HepG2 (cell line): ENCODE data around the gene IFITM10. TPM values are rescaled to one million over a fixed set of nuclear protein-coding genes. Genes with fewer than 3 reads are reported as not detected.

ENCODE experiments used
- ATAC-seq: fragments of 200-7000 bp; cut with Tn5 transposase; 3 replicates; pipeline ENCODE4 v1.9.1; 2020; ENCODE audit warnings: mild to moderate bottlenecking, moderate library complexity
- BruUV-seq: library from RNA; stranded (reverse); fragments of 400-500 nt; replicated peaks from 2 replicates; lab custom pipeline; 2021; lab: Mats Ljungman, UMichigan
- CTCF ChIA-PET: fragments of 300-600 bp; formaldehyde crosslinking; extraction: SDS; loops from one replicate; lab custom pipeline; 2021; ENCODE audit warnings: low total read pairs, inconsistent platforms, low intra/inter-chr PET ratio; lab: Yijun Ruan, JAX
- POLR2A ChIA-PET: fragments of 350-600 bp; sonication (Branson Sonifier 250); formaldehyde crosslinking; loops from one replicate; lab custom pipeline; 2020; ENCODE audit warnings: antibody characterized with exemption, inconsistent platforms; lab: Yijun Ruan, JAX
- DNase-seq: peaks from one replicate; pipeline ENCODE4 v3.0.0-alpha.2; 2015; ENCODE audit warnings: low spot score
- FAIRE-seq: peaks from 3 replicates; lab custom pipeline; 2011; peaks lifted over from hg19 to GRCh38; lab: Jason Lieb, UNC
- H2AFZ ChIP-seq: one replicate; pipeline ENCODE4 v1.6.1; 2011; ENCODE audit warnings: low read length, inconsistent platforms
- H3K27ac ChIP-seq: fragments of 300-600 bp; 3 replicates; pipeline ENCODE4 v1.8.0; 2011; ENCODE audit warnings: mixed run types, mild to moderate bottlenecking, mixed read lengths, low read length, inconsistent platforms; ENCODE audit not compliant: insufficient read depth; ENCODE audit errors: extremely low read length
- H3K27me3 ChIP-seq, 2 experiments: fragments of 200-600 bp in 1 of 2; 2 replicates in 1 of 2; 3 replicates in 1 of 2; pipeline versions ENCODE4 v1.6.0 to v1.8.0; 2011; ENCODE audit warnings: low read length in 2 of 2, mild to moderate bottlenecking in 2 of 2, moderate library complexity in 2 of 2, inconsistent platforms in 1 of 2; ENCODE audit not compliant: insufficient read depth in 2 of 2, control insufficient read depth in 1 of 2
- H3K36me3 ChIP-seq, 2 experiments: fragments of 200-600 bp in 1 of 2; replicated peaks in 1 of 2; 2 replicates in 1 of 2; 3 replicates in 1 of 2; pipeline versions ENCODE4 v1.5.1 to v1.8.0; 2011; ENCODE audit warnings: low read length in 2 of 2, inconsistent platforms in 1 of 2; ENCODE audit not compliant: insufficient read depth in 2 of 2, control insufficient read depth in 1 of 2
- H3K4me1 ChIP-seq: 2 replicates; pipeline ENCODE4 v1.5.1; 2012; ENCODE audit warnings: low read length, inconsistent platforms; ENCODE audit not compliant: insufficient read depth
- H3K4me2 ChIP-seq: 2 replicates; pipeline ENCODE4 v1.6.0; 2011; ENCODE audit warnings: low read depth, low read length, inconsistent platforms
- H3K4me3 ChIP-seq, 3 experiments: fragments of 200-600 bp in 1 of 3; sonication (generic), shearing (Covaris generic) in 1 of 3; replicated peaks in 1 of 3; 2 replicates each; pipeline ENCODE4 v1.5.1; 2011 to 2016; ENCODE audit warnings: low read length in 3 of 3, inconsistent platforms in 2 of 3, low read depth in 2 of 3, mild to moderate bottlenecking in 2 of 3, control low read depth in 1 of 3, mixed read lengths in 1 of 3; ENCODE audit not compliant: insufficient read depth in 1 of 3
- H3K79me2 ChIP-seq: one replicate; pipeline ENCODE4 v1.6.1; 2011; ENCODE audit warnings: low read length, inconsistent platforms; ENCODE audit not compliant: insufficient read depth
- H3K9ac ChIP-seq: 2 replicates; pipeline ENCODE4 v1.6.0; 2011; ENCODE audit warnings: mild to moderate bottlenecking, low read depth, low read length, inconsistent platforms; ENCODE audit not compliant: insufficient read depth
- H3K9me3 ChIP-seq: 2 replicates; pipeline ENCODE4 v1.5.1; 2012; ENCODE audit warnings: mild to moderate bottlenecking, low read length
- H4K20me1 ChIP-seq: 2 replicates; pipeline ENCODE4 v1.6.0; 2011; ENCODE audit warnings: inconsistent platforms, mild to moderate bottlenecking, low read length, moderate library complexity; ENCODE audit not compliant: insufficient read depth
- HDAC6 ChIP-seq: fragments of 200-600 bp; sonication (generic); IDR thresholded peaks from 2 replicates; pipeline ENCODE4 v1.7.0; 2017; ENCODE audit warnings: mild to moderate bottlenecking, antibody characterized with exemption, low read length, low read depth
- PCBP2 ChIP-seq: fragments of 200-400 bp; formaldehyde crosslinking; optimal IDR thresholded peaks from 2 replicates; pipeline ENCODE3; 2018; ENCODE audit warnings: low read length, low read depth; ENCODE audit not compliant: poor library complexity, severe bottlenecking
- ZNF3 ChIP-seq: IDR thresholded peaks from 2 replicates; pipeline ENCODE4 v1.7.0; 2017; ENCODE audit warnings: inconsistent platforms
- ZNF839 ChIP-seq: sonication (generic); formaldehyde crosslinking; IDR thresholded peaks from 2 replicates; pipeline ENCODE4 v1.4.0; 2020; ENCODE audit warnings: missing genetic modification reagents, mild to moderate bottlenecking, borderline replicate concordance
- WGBS: methylation state at CpG from one replicate; pipeline ENCODE4 v1.1.6; 2017; ENCODE audit warnings: low lambda C conversion rate; 5-methylcytosine and 5-hydroxymethylcytosine counted together
- in situ Hi-C: cut with HindIII; loops from 2 replicates; pipeline ENCODE4 v1.10.0; 2017; ENCODE audit warnings: low pct_unique_long_range_greater_than_20kb; ENCODE audit not compliant: extremely low pct_ligation_motif_present
- intact Hi-C: fragments of 100-400 bp; cut with micrococcal nuclease; formaldehyde crosslinking; loops from one replicate; pipeline ENCODE4 v1.10.0; 2022; ENCODE audit not compliant: unreplicated experiment
- polyA plus RNA-seq, 8 experiments: library from polyadenylated mRNA; depleted of rRNA in 3 of 8; stranded (reverse) in 7 of 8; unstranded in 1 of 8; fragments of >200 nt; fragmentation: Illumina TruSeq in 4 of 8; extraction: Trizol in 4 of 8; gene quantifications; 2 replicates each; pipeline versions ENCODE4 v1.2.1 to v1.2.3, GENCODE V29; 2011 to 2016; ENCODE audit warnings: low read depth in 4 of 8, missing spikeins in 1 of 8, mixed read lengths in 1 of 8; ENCODE audit not compliant: insufficient read depth in 1 of 8
- total RNA-seq, 5 experiments: library from RNA; depleted of rRNA; stranded (reverse); fragments of >200 nt; fragmentation: Illumina TruSeq; extraction: Trizol; gene quantifications; 2 replicates each; pipeline ENCODE4 v1.2.3, GENCODE V29; 2016; ENCODE audit warnings: low read depth in 1 of 5
- TF ChIP-seq, protein P1 (sequence below): sonication (generic); formaldehyde crosslinking; IDR thresholded peaks from 2 replicates; pipeline ENCODE4 v1.5.1; 2020; ENCODE audit warnings: mild to moderate bottlenecking, missing genetic modification reagents, moderate library complexity

The IFITM10 gene
- total and polyA plus RNA-seq, 2 of the 13 experiments (the other 11 are each of a cell fraction or from before 2014, with no cell fraction given), result 0.09 to 0.13 TPM

DNA sequence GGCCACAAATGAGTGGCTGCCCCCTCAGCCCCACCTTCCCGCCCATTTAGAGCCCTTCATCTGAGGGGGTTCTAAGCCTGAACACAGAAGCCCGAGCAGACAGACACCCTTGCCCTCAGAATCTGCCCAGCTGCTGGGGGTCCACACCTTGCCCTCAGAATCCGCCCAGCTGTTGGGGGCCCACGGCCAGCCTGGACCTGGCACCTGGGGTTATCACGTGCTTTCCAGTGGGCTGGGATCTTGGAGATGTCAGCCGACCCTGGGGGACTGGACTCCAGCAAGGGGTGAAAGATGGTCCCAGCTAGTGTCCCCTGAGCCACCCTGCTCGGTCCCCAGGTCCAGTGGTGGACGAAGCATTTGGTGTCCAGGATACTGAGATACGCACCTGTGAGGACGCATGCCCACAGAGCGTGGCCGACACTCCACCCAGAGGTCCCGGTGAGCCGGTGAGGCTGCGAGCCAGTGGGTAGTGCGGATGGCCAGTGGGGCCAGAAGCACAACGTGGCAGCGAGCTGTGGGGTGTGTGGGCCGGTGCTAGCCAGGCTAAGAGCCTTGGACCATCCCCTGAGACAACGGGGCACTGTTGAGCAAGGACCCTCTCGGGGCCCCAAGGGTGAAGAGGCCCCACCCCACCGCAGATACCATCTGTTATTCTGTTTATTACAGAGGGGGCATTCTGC, 16.5 kb upstream of the IFITM10 start:
- Histone ChIP-seq H3K27ac (no peak overlapping the region), H3K79me2 (peaks cover 9% of the 10 kb centered on the region), H3K4me1 (peaks cover 17% of the 10 kb centered on the region), H2AFZ (no peak overlapping the region), H3K27me3 (peaks cover 3 to 35% of the 10 kb centered on the region in 2 experiments; a peak in 4 of 5 replicates), H3K4me3 (no peak overlapping the region), H3K4me2 (no peak overlapping the region), H4K20me1 (no peaks in the 10 kb centered on the region), H3K9ac (no peak overlapping the region), H3K36me3 (no peaks in the 10 kb centered on the region), H3K9me3 (no peaks in the 10 kb centered on the region)
- FAIRE-seq (no peak), DNase-seq (no peak), ATAC-seq (no peak)
- 70% methylated on average over 12 of the region's 22 CpGs for WGBS
- TF ChIP-seq PCBP2 (no peak), ZNF3 (CRISPR knock-in tag) (peak; percentile 54; the same call in 1 of the 2 replicates), HDAC6 (no peak)
- no TSS peak for BruUV-seq
- intact Hi-C loops (no loop called here), in situ Hi-C loops (no loop called here)
- POLR2A ChIA-PET, result no interaction called here
- CTCF ChIA-PET, result no interaction called here

DNA sequence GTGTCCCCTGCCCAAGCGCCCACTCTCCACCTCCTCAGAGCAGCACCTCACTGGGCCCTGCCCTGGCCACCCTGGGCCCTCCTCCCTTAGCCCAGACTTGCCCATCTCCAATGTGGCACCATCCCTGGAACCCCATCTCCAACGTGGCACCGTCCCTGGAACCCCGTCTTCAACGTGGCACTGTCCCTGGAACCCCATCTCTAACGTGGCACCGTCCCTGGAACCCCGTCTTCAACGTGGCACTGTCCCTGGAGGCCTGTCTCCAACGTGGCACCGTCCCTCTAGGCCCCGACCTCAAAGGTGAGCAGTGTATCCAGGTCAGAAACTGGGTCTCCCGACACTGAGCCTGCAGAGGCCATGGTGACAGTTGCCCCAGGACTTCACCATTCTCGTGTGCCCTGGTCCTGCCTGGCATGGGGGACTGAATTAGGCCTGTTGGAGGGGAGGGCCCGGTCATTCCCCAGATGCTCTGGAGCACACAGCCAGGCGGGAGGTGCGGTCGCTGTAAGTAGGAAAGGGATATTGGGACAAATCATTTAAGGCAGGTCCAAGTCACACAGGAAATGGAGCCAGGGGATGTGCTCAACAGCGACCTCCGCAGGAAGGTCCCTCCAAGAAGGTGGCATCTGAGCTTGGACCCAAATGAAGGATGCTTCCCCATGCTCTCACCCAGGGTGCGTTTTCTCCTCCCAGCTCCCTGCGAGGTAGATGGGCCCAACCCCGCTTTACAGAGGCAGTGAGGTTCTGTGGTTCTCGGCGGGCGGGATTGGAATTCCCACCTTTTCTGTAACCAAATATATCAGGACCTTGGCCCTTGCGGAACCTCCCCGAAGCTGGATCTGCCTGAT, 15.7 kb upstream of the IFITM10 start:
- POLR2A ChIA-PET, result no interaction called here
- no peak for FAIRE-seq
- Histone ChIP-seq H4K20me1 (no peaks in the 10 kb centered on the region), H3K27me3 (peaks cover 3 to 29% of the 10 kb centered on the region in 2 experiments; a peak in 4 of 5 replicates), H3K9ac (no peak overlapping the region), H3K9me3 (no peaks in the 10 kb centered on the region), H3K4me2 (no peak overlapping the region)
- BruUV-seq, result no TSS peak
- ATAC-seq, result no peak
- no peak for DNase-seq
- WGBS, result 54% methylated on average over 21 of the region's 28 CpGs
- intact Hi-C loops, result no loop called here
- TF ChIP-seq, protein P1, sequence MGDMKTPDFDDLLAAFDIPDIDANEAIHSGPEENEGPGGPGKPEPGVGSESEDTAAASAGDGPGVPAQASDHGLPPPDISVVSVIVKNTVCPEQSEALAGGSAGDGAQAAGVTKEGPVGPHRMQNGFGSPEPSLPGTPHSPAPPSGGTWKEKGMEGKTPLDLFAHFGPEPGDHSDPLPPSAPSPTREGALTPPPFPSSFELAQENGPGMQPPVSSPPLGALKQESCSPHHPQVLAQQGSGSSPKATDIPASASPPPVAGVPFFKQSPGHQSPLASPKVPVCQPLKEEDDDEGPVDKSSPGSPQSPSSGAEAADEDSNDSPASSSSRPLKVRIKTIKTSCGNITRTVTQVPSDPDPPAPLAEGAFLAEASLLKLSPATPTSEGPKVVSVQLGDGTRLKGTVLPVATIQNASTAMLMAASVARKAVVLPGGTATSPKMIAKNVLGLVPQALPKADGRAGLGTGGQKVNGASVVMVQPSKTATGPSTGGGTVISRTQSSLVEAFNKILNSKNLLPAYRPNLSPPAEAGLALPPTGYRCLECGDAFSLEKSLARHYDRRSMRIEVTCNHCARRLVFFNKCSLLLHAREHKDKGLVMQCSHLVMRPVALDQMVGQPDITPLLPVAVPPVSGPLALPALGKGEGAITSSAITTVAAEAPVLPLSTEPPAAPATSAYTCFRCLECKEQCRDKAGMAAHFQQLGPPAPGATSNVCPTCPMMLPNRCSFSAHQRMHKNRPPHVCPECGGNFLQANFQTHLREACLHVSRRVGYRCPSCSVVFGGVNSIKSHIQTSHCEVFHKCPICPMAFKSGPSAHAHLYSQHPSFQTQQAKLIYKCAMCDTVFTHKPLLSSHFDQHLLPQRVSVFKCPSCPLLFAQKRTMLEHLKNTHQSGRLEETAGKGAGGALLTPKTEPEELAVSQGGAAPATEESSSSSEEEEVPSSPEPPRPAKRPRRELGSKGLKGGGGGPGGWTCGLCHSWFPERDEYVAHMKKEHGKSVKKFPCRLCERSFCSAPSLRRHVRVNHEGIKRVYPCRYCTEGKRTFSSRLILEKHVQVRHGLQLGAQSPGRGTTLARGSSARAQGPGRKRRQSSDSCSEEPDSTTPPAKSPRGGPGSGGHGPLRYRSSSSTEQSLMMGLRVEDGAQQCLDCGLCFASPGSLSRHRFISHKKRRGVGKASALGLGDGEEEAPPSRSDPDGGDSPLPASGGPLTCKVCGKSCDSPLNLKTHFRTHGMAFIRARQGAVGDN, result peak; percentile 4; the same call in 1 of the 2 replicates
- no peak for TF ChIP-seq ZNF839 (CRISPR knock-in tag)
- TF ChIP-seq, all 625 proteins: peak for 1
- Histone ChIP-seq H3K4me1 (peaks cover 24% of the 10 kb centered on the region), H3K27ac (no peak overlapping the region), H3K4me3 (no peak overlapping the region), H3K79me2 (peaks cover 9% of the 10 kb centered on the region), H2AFZ (no peak overlapping the region), H3K36me3 (peaks cover 0 to 2% of the 10 kb centered on the region in 2 experiments; a peak in 3 of 5 replicates)
- CTCF ChIA-PET, result no interaction called here
- in situ Hi-C loops, result no loop called here
